Spleen (tissue), 7 donors: ENCODE data around the gene LRRC56.

Experiments
- CTCF ChIP-seq, 11 experiments: fragments of 200-600 bp in 7 of 11; fragments of 450-650 bp in 4 of 11; sonication (generic) in 4 of 11; IDR thresholded peaks in 8 of 11; conservative IDR thresholded peaks in 3 of 11; 1 replicate in 7 of 11; 2 replicates in 4 of 11; pipeline versions ENCODE4 v1.4.0 to v1.8.0; 2016 to 2021; ENCODE audit warnings: antibody characterized with exemption in 11 of 11, inconsistent platforms in 4 of 11, mild to moderate bottlenecking in 1 of 11
- POLR2AphosphoS5 ChIP-seq, 3 donors: sonication (generic); formaldehyde crosslinking; IDR thresholded peaks; one replicate each; pipeline ENCODE4 v1.5.1; 2017; ENCODE audit warnings: antibody characterized with exemption in 3 of 3
- donor health status: DM: no; HTN: no; CAD: no; lungs with moderate emphysema.
- donor health status: DM: no; HTN: no; CAD: no.
- donor health status: DM: no; HTN: no; CAD: no.

- TF ChIP-seq CTCF (IDR thresholded peaks at IDR 0.05 in 8 of 11, conservative IDR thresholded peaks at IDR 0.05 in 3 of 11), result no peak
- TF ChIP-seq POLR2AphosphoS5 (IDR thresholded peaks at IDR 0.05), result no peak
These were observed 35.5 kb upstream of the LRRC56 start for GRCh38 chr11:501683-502287.
